GM23338 (cell line): ENCODE results near the gene CARD9. TPM values are rescaled to one million over a fixed set of nuclear protein-coding genes. Genes with fewer than 3 reads are reported as not detected.

ENCODE experiments used
- ATAC-seq: fragments of 200-7000 bp; cut with Tn5 transposase; 3 replicates; pipeline ENCODE4 v1.9.1; 2020
- DNase-seq: peaks from one replicate; pipeline ENCODE4 v3.0.0-alpha.2; 2015; ENCODE audit warnings: low spot score
- H2AFZ ChIP-seq: fragments of 200-600 bp; sonication (generic); 2 replicates; pipeline ENCODE4 v1.8.0; 2016; ENCODE audit warnings: antibody characterized with exemption, mild to moderate bottlenecking, moderate library complexity
- H3F3A ChIP-seq: fragments of 200-600 bp; sonication (generic); replicated peaks from 2 replicates; pipeline ENCODE4 v1.8.0; 2017; ENCODE audit warnings: antibody characterized with exemption, mixed run types, low read depth
- H3K27ac ChIP-seq: fragments of 200-600 bp; sonication (generic); 2 replicates; pipeline ENCODE4 v1.6.1; 2016; ENCODE audit warnings: low read depth
- H3K27me3 ChIP-seq: fragments of 200-600 bp; sonication (generic); 2 replicates; pipeline ENCODE4 v1.8.0; 2016; ENCODE audit warnings: mild to moderate bottlenecking, mixed run types, moderate library complexity; ENCODE audit not compliant: insufficient read depth
- H3K36me3 ChIP-seq: fragments of 200-600 bp; sonication (generic); 2 replicates; pipeline ENCODE4 v1.8.0; 2016; ENCODE audit warnings: mild to moderate bottlenecking; ENCODE audit not compliant: insufficient read depth
- H3K4me1 ChIP-seq: fragments of 200-600 bp; sonication (generic); 2 replicates; pipeline ENCODE4 v1.8.0; 2016; ENCODE audit warnings: mild to moderate bottlenecking, moderate library complexity; ENCODE audit not compliant: insufficient read depth
- H3K4me2 ChIP-seq: fragments of 200-600 bp; sonication (generic); 2 replicates; pipeline ENCODE4 v1.7.1; 2017; ENCODE audit warnings: mixed run types
- H3K4me3 ChIP-seq: fragments of 200-600 bp; sonication (generic); 2 replicates; pipeline ENCODE4 v1.6.1; 2016; ENCODE audit warnings: mixed run types
- H3K79me2 ChIP-seq: fragments of 200-600 bp; sonication (generic); replicated peaks from 2 replicates; pipeline ENCODE4 v1.8.0; 2017; ENCODE audit warnings: mild to moderate bottlenecking; ENCODE audit not compliant: insufficient read depth
- H3K9me2 ChIP-seq: fragments of 200-600 bp; sonication (generic); 2 replicates; pipeline ENCODE4 v1.8.0; 2017; ENCODE audit not compliant: insufficient read depth
- H4K20me1 ChIP-seq: fragments of 200-600 bp; sonication (generic); replicated peaks from 2 replicates; pipeline ENCODE4 v1.8.0; 2017; ENCODE audit warnings: mild to moderate bottlenecking; ENCODE audit not compliant: insufficient read depth
- H3K27ac Mint-ChIP-seq: 2 replicates; pipeline ENCODE4 v1.8.0; 2020; ENCODE audit warnings: inconsistent platforms, mild to moderate bottlenecking, moderate library complexity, mixed read lengths
- H3K27me3 Mint-ChIP-seq: 3 replicates; pipeline ENCODE4 v1.8.0; 2022; ENCODE audit warnings: low read depth, mild to moderate bottlenecking, moderate library complexity, mixed read lengths, inconsistent platforms; ENCODE audit not compliant: insufficient read depth, poor library complexity
- H3K36me3 Mint-ChIP-seq: 3 replicates; pipeline ENCODE4 v1.8.0; 2021; ENCODE audit warnings: low read depth, mild to moderate bottlenecking, inconsistent platforms, moderate library complexity, mixed read lengths
- H3K4me1 Mint-ChIP-seq: 3 replicates; pipeline ENCODE4 v1.8.0; 2020; ENCODE audit warnings: mild to moderate bottlenecking, inconsistent platforms, mixed read lengths
- H3K4me3 Mint-ChIP-seq: 3 replicates; pipeline ENCODE4 v1.8.0; 2021; ENCODE audit warnings: moderate library complexity, mild to moderate bottlenecking, inconsistent platforms, mixed read lengths
- H3K9me3 Mint-ChIP-seq: 3 replicates; pipeline ENCODE4 v1.8.0; 2020; ENCODE audit warnings: moderate library complexity, mild to moderate bottlenecking, inconsistent platforms, mixed read lengths
- CREB1 ChIP-seq: fragments of 250-450 bp; sonication (Bioruptor Pico); IDR thresholded peaks from 2 replicates; pipeline ENCODE4 v1.5.0; 2020; ENCODE audit warnings: low read depth, mild to moderate bottlenecking, moderate library complexity
- CTCF ChIP-seq, 2 experiments: fragments of 200-600 bp in 1 of 2; sonication (generic) in 1 of 2; conservative IDR thresholded peaks; 2 replicates each; pipeline versions ENCODE4 v1.5.1 to v1.6.1; 2016 to 2017; ENCODE audit warnings: antibody characterized with exemption in 2 of 2, low read depth in 2 of 2, mild to moderate bottlenecking in 2 of 2, moderate library complexity in 1 of 2
- EZH2 ChIP-seq: fragments of 200-600 bp; sonication (generic); IDR thresholded peaks from one replicate; pipeline ENCODE4 v1.8.0; 2017; ENCODE audit warnings: antibody characterized with exemption, mild to moderate bottlenecking, low read depth; ENCODE audit not compliant: unreplicated experiment
- EZH2phosphoT487 ChIP-seq: fragments of 200-600 bp; sonication (generic); IDR thresholded peaks from one replicate; pipeline ENCODE4 v1.8.1; 2018; ENCODE audit warnings: antibody characterized with exemption; ENCODE audit not compliant: unreplicated experiment
- NANOG ChIP-seq: IDR thresholded peaks from 2 replicates; pipeline ENCODE4 v1.6.1; 2016; ENCODE audit warnings: antibody characterized with exemption, borderline replicate concordance
- POLR2AphosphoS5 ChIP-seq: IDR thresholded peaks from 2 replicates; pipeline ENCODE4 v1.6.1; 2016; ENCODE audit warnings: antibody characterized with exemption, low read depth
- STAT1 ChIP-seq: IDR thresholded peaks from one replicate; pipeline ENCODE4 v1.6.1; 2016; ENCODE audit warnings: antibody characterized with exemption; ENCODE audit not compliant: unreplicated experiment
- ZNF331 ChIP-seq: fragments of 250-450 bp; sonication (Bioruptor Pico); IDR thresholded peaks from 2 replicates; pipeline ENCODE4 v1.5.0; 2020; ENCODE audit warnings: low read depth, mild to moderate bottlenecking, moderate library complexity
- ZNF462 ChIP-seq: fragments of 250-450 bp; sonication (Bioruptor Pico); IDR thresholded peaks from 2 replicates; pipeline ENCODE4 v1.5.0; 2020; ENCODE audit warnings: mild to moderate bottlenecking, moderate library complexity
- polyA plus RNA-seq: library from polyadenylated mRNA; unstranded; fragments of >200 nt; fragmentation: Nextera tagmentation; extraction: Ambion mirVana; gene quantifications from 2 replicates; pipeline ENCODE4 v1.2.1, GENCODE V29; 2016
- total RNA-seq: library from RNA; depleted of rRNA; stranded (reverse); fragments of >200 nt; shearing (Covaris generic); gene quantifications from 2 replicates; pipeline ENCODE4 v1.2.3, GENCODE V29; 2014
- TF ChIP-seq, protein P1 (sequence below): IDR thresholded peaks from 2 replicates; pipeline ENCODE4 v1.6.1; 2016; ENCODE audit warnings: antibody characterized with exemption
- TF ChIP-seq, protein P2 (sequence below): IDR thresholded peaks from one replicate; pipeline ENCODE4 v1.6.1; 2018; ENCODE audit warnings: antibody characterized with exemption; ENCODE audit not compliant: unreplicated experiment

Gene CARD9
- total and polyA plus RNA-seq, 2 experiments from 2014 or later: 0.49 to 0.63 TPM

GRCh38 chr9:136393531-136393930 is 20.1 kb upstream of the CARD9 start:
- H3K9me3 Mint-ChIP-seq: no peaks in the 10 kb centered on the region
- no peak overlapping the region for H3K4me3 ChIP-seq
- H3F3A ChIP-seq: 0 out of 2 replicates have a peak, but pooled peaks cover 4% of the 10 kb centered on the region
- TF ChIP-seq EZH2 (no peak), POLR2AphosphoS5 (no peak), CTCF (conservative IDR thresholded peaks at IDR 0.05; ENCODE audit: low read depth in 2 of 2) (no peak), EZH2phosphoT487 (no peak), STAT1 (no peak), ZNF462 (no peak), CREB1 (CRISPR knock-in tag) (no peak), ZNF331 (CRISPR knock-in tag) (no peak), NANOG (no peak)
- TF ChIP-seq, protein P1, sequence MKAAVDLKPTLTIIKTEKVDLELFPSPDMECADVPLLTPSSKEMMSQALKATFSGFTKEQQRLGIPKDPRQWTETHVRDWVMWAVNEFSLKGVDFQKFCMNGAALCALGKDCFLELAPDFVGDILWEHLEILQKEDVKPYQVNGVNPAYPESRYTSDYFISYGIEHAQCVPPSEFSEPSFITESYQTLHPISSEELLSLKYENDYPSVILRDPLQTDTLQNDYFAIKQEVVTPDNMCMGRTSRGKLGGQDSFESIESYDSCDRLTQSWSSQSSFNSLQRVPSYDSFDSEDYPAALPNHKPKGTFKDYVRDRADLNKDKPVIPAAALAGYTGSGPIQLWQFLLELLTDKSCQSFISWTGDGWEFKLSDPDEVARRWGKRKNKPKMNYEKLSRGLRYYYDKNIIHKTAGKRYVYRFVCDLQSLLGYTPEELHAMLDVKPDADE: no peak
- TF ChIP-seq, protein P2, sequence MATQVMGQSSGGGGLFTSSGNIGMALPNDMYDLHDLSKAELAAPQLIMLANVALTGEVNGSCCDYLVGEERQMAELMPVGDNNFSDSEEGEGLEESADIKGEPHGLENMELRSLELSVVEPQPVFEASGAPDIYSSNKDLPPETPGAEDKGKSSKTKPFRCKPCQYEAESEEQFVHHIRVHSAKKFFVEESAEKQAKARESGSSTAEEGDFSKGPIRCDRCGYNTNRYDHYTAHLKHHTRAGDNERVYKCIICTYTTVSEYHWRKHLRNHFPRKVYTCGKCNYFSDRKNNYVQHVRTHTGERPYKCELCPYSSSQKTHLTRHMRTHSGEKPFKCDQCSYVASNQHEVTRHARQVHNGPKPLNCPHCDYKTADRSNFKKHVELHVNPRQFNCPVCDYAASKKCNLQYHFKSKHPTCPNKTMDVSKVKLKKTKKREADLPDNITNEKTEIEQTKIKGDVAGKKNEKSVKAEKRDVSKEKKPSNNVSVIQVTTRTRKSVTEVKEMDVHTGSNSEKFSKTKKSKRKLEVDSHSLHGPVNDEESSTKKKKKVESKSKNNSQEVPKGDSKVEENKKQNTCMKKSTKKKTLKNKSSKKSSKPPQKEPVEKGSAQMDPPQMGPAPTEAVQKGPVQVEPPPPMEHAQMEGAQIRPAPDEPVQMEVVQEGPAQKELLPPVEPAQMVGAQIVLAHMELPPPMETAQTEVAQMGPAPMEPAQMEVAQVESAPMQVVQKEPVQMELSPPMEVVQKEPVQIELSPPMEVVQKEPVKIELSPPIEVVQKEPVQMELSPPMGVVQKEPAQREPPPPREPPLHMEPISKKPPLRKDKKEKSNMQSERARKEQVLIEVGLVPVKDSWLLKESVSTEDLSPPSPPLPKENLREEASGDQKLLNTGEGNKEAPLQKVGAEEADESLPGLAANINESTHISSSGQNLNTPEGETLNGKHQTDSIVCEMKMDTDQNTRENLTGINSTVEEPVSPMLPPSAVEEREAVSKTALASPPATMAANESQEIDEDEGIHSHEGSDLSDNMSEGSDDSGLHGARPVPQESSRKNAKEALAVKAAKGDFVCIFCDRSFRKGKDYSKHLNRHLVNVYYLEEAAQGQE: no peak
- H3K36me3 Mint-ChIP-seq: peaks cover 71% of the 10 kb centered on the region
- H3K4me3 Mint-ChIP-seq: no peak overlapping the region
- peaks cover 17% of the 10 kb centered on the region for H3K36me3 ChIP-seq
- ATAC-seq (no peak), DNase-seq (no peak)
- no peaks in the 10 kb centered on the region for H3K27me3 ChIP-seq
- H3K4me1 Mint-ChIP-seq: 0 out of 3 replicates have a peak, but pooled peaks cover 3% of the 10 kb centered on the region
- no peak overlapping the region for H3K4me2 ChIP-seq
- H3K4me1 ChIP-seq: no peaks in the 10 kb centered on the region
- H3K9me2 ChIP-seq: no peaks in the 10 kb centered on the region
- H2AFZ ChIP-seq: no peak overlapping the region
- peaks cover 15% of the 10 kb centered on the region for H4K20me1 ChIP-seq
- H3K27ac ChIP-seq: no peak overlapping the region
- peaks cover 4% of the 10 kb centered on the region for H3K27me3 Mint-ChIP-seq
- no peak overlapping the region for H3K27ac Mint-ChIP-seq
- peaks cover 21% of the 10 kb centered on the region for H3K79me2 ChIP-seq
